Neural progenitor cell (in vitro differentiated cells): Measurements from ENCODE around the gene FBLN2. TPM values are rescaled to one million over a fixed set of nuclear protein-coding genes. Genes with fewer than 3 reads are reported as not detected.

ENCODE experiments used
- DNase-seq: peaks from one replicate; pipeline ENCODE4 v3.0.0-alpha.2; 2016; ENCODE audit warnings: low spot score
- H2AFZ ChIP-seq: fragments of 200-600 bp; sonication (generic); replicated peaks from 2 replicates; pipeline ENCODE4 v1.6.1; 2016; ENCODE audit warnings: antibody characterized with exemption
- H3F3A ChIP-seq: fragments of 200-600 bp; sonication (generic); 2 replicates; pipeline ENCODE4 v1.6.1; 2016; ENCODE audit warnings: antibody characterized with exemption, low read depth
- H3K27ac ChIP-seq: fragments of 200-600 bp; sonication (generic); 2 replicates; pipeline ENCODE4 v1.5.1; 2016; ENCODE audit warnings: mild to moderate bottlenecking
- H3K27me3 ChIP-seq: fragments of 200-600 bp; sonication (generic); 2 replicates; pipeline ENCODE4 v1.6.1; 2016; ENCODE audit warnings: mild to moderate bottlenecking, moderate library complexity
- H3K36me3 ChIP-seq: fragments of 200-600 bp; sonication (generic); 2 replicates; pipeline ENCODE4 v1.5.1; 2016
- H3K4me1 ChIP-seq: fragments of 200-600 bp; sonication (generic); 2 replicates; pipeline ENCODE4 v1.6.1; 2016; ENCODE audit warnings: mixed run types
- H3K4me2 ChIP-seq: fragments of 200-600 bp; sonication (generic); 2 replicates; pipeline ENCODE4 v1.6.1; 2016
- H3K4me3 ChIP-seq: fragments of 200-600 bp; sonication (generic); 2 replicates; pipeline ENCODE4 v1.5.1; 2016
- H3K79me2 ChIP-seq: fragments of 200-600 bp; sonication (generic); 2 replicates; pipeline ENCODE4 v1.6.1; 2016; ENCODE audit warnings: low read depth
- H3K9ac ChIP-seq: fragments of 200-600 bp; sonication (generic); 2 replicates; pipeline ENCODE4 v1.6.1; 2016
- H3K9me3 ChIP-seq: fragments of 200-600 bp; sonication (generic); 2 replicates; pipeline ENCODE4 v1.5.1; 2016; ENCODE audit warnings: low read depth
- H4K20me1 ChIP-seq: fragments of 200-600 bp; sonication (generic); 2 replicates; pipeline ENCODE4 v1.6.1; 2016; ENCODE audit warnings: low read depth
- H3K27ac Mint-ChIP-seq: 3 replicates; pipeline ENCODE4 v1.8.0; 2021; ENCODE audit warnings: mixed read lengths
- H3K27me3 Mint-ChIP-seq: 2 replicates; pipeline ENCODE4 v1.8.0; 2022; ENCODE audit warnings: low read depth, mild to moderate bottlenecking, inconsistent platforms, moderate library complexity, mixed read lengths; ENCODE audit not compliant: insufficient read depth
- H3K36me3 Mint-ChIP-seq: 3 replicates; pipeline ENCODE4 v1.8.0; 2021; ENCODE audit warnings: mixed read lengths
- H3K4me1 Mint-ChIP-seq: 3 replicates; pipeline ENCODE4 v1.8.0; 2021; ENCODE audit warnings: mixed read lengths
- H3K4me3 Mint-ChIP-seq: 3 replicates; pipeline ENCODE4 v1.8.0; 2021; ENCODE audit warnings: mild to moderate bottlenecking, moderate library complexity, mixed read lengths
- H3K9me3 Mint-ChIP-seq: 3 replicates; pipeline ENCODE4 v1.8.0; 2020; ENCODE audit warnings: mixed read lengths
- CTCF ChIP-seq: fragments of 200-600 bp; sonication (generic); IDR thresholded peaks from 2 replicates; pipeline ENCODE4 v1.5.1; 2017; ENCODE audit warnings: antibody characterized with exemption, mild to moderate bottlenecking
- EZH2 ChIP-seq: fragments of 200-600 bp; sonication (generic); IDR thresholded peaks from 2 replicates; pipeline ENCODE4 v1.6.1; 2017; ENCODE audit warnings: antibody characterized with exemption, mild to moderate bottlenecking, moderate library complexity
- EZH2phosphoT487 ChIP-seq: fragments of 200-600 bp; sonication (generic); IDR thresholded peaks from 2 replicates; pipeline ENCODE4 v1.6.1; 2017; ENCODE audit warnings: antibody characterized with exemption
- total RNA-seq: library from RNA; depleted of rRNA; stranded (reverse); fragments of >200 nt; gene quantifications from 2 replicates; pipeline ENCODE4 v1.2.3, GENCODE V29; 2015; ENCODE audit warnings: low replicate concordance

FBLN2 gene
- total RNA-seq, 1 donor from 2014 or later = 15.9 TPM

- H3K79me2 ChIP-seq = no peaks in the 10 kb centered on the region
- TF ChIP-seq EZH2phosphoT487 (no peak), EZH2 (no peak), CTCF (no peak)
- H3K9me3 Mint-ChIP-seq = no peaks in the 10 kb centered on the region
- no peak overlapping the region for H3K9ac ChIP-seq
- no peak overlapping the region for H3K27ac ChIP-seq
- DNase-seq = no peak
- no peaks in the 10 kb centered on the region for H3K36me3 ChIP-seq
- no peaks in the 10 kb centered on the region for H3K9me3 ChIP-seq
- H4K20me1 ChIP-seq = no peaks in the 10 kb centered on the region
- no peaks in the 10 kb centered on the region for H3K27me3 Mint-ChIP-seq
- H3K4me2 ChIP-seq = no peak overlapping the region
- H3F3A ChIP-seq = no peaks in the 10 kb centered on the region
- no peaks in the 10 kb centered on the region for H3K27me3 ChIP-seq
- no peak overlapping the region for H3K27ac Mint-ChIP-seq
- H2AFZ ChIP-seq = no peak overlapping the region
- peaks cover 7% of the 10 kb centered on the region for H3K4me1 Mint-ChIP-seq
- H3K4me3 ChIP-seq = no peak overlapping the region
- H3K4me3 Mint-ChIP-seq = no peak overlapping the region
- no peaks in the 10 kb centered on the region for H3K4me1 ChIP-seq
- no peaks in the 10 kb centered on the region for H3K36me3 Mint-ChIP-seq
These were observed 60.2 kb downstream of the FBLN2 start for GRCh38 chr3:13608969-13609725.

- no peak overlapping the region for H2AFZ ChIP-seq
- H3K4me3 ChIP-seq = no peak overlapping the region
- Mint-ChIP-seq H3K36me3 (peaks cover 3% of the 10 kb centered on the region), H3K27ac (no peak overlapping the region), H3K4me3 (no peak overlapping the region), H3K9me3 (peaks cover 2% of the 10 kb centered on the region), H3K4me1 (peaks cover 7% of the 10 kb centered on the region), H3K27me3 (no peaks in the 10 kb centered on the region)
- no peaks in the 10 kb centered on the region for H3K27me3 ChIP-seq
- H3K9ac ChIP-seq = no peak overlapping the region
- no peaks in the 10 kb centered on the region for H4K20me1 ChIP-seq
- H3K27ac ChIP-seq = no peak overlapping the region
- no peaks in the 10 kb centered on the region for H3K9me3 ChIP-seq
- TF ChIP-seq EZH2 (no peak), CTCF (no peak), EZH2phosphoT487 (no peak)
- DNase-seq = no peak
- no peaks in the 10 kb centered on the region for H3F3A ChIP-seq
- H3K4me2 ChIP-seq = no peak overlapping the region
- no peaks in the 10 kb centered on the region for H3K4me1 ChIP-seq
- no peaks in the 10 kb centered on the region for H3K79me2 ChIP-seq
- H3K36me3 ChIP-seq = no peaks in the 10 kb centered on the region
These were observed 61.2 kb downstream of the FBLN2 start for GRCh38 chr3:13610006-13610570.

GRCh38 chr3:13611221-13611620 lies 62.3 kb downstream of the FBLN2 start:
- Histone ChIP-seq H3K4me2 (no peak overlapping the region), H3K36me3 (no peaks in the 10 kb centered on the region), H3K4me3 (no peak overlapping the region), H3K4me1 (no peaks in the 10 kb centered on the region), H3K9ac (no peak overlapping the region), H3K79me2 (no peaks in the 10 kb centered on the region), H4K20me1 (no peaks in the 10 kb centered on the region), H2AFZ (no peak overlapping the region), H3F3A (no peaks in the 10 kb centered on the region), H3K9me3 (no peaks in the 10 kb centered on the region), H3K27me3 (no peaks in the 10 kb centered on the region), H3K27ac (no peak overlapping the region)
- peaks cover 3% of the 10 kb centered on the region for H3K36me3 Mint-ChIP-seq
- H3K9me3 Mint-ChIP-seq = peaks cover 2% of the 10 kb centered on the region
- peaks cover 7% of the 10 kb centered on the region for H3K4me1 Mint-ChIP-seq
- H3K27ac Mint-ChIP-seq = no peak overlapping the region
- no peak overlapping the region for H3K4me3 Mint-ChIP-seq
- peaks cover 6% of the 10 kb centered on the region for H3K27me3 Mint-ChIP-seq
- TF ChIP-seq EZH2phosphoT487 (no peak), CTCF (no peak), EZH2 (no peak)
- DNase-seq = no peak
